GM06990 (cell line): ENCODE data around the gene CLHC1.
A peak's percentile ranks its signal among the peaks of the same experiment; 100 is the strongest.

ENCODE experiments used
- DNase-seq: peaks from one replicate; pipeline ENCODE4 v3.0.0-alpha.2; 2011; ENCODE audit not compliant: insufficient read length; ENCODE audit errors: extremely low read depth
- H3K27me3 ChIP-seq: replicated peaks from 2 replicates; pipeline ENCODE4 v1.6.0; 2011; ENCODE audit warnings: low read length; ENCODE audit not compliant: control insufficient read depth, insufficient read depth
- H3K36me3 ChIP-seq: 2 replicates; pipeline ENCODE4 v1.5.1; 2011; ENCODE audit warnings: low read length; ENCODE audit not compliant: control insufficient read depth, insufficient read depth
- H3K4me3 ChIP-seq: replicated peaks from 2 replicates; pipeline ENCODE4 v1.5.1; 2011; ENCODE audit warnings: low read depth, mild to moderate bottlenecking, control low read depth, low read length
- TF ChIP-seq, protein P1 (sequence below): IDR thresholded peaks from 2 replicates; pipeline ENCODE4 v1.5.1; 2011; ENCODE audit warnings: low read length, control low read depth, mild to moderate bottlenecking, inconsistent platforms; ENCODE audit not compliant: insufficient read depth, poor library complexity, severe bottlenecking

Gene CLHC1

DNA sequence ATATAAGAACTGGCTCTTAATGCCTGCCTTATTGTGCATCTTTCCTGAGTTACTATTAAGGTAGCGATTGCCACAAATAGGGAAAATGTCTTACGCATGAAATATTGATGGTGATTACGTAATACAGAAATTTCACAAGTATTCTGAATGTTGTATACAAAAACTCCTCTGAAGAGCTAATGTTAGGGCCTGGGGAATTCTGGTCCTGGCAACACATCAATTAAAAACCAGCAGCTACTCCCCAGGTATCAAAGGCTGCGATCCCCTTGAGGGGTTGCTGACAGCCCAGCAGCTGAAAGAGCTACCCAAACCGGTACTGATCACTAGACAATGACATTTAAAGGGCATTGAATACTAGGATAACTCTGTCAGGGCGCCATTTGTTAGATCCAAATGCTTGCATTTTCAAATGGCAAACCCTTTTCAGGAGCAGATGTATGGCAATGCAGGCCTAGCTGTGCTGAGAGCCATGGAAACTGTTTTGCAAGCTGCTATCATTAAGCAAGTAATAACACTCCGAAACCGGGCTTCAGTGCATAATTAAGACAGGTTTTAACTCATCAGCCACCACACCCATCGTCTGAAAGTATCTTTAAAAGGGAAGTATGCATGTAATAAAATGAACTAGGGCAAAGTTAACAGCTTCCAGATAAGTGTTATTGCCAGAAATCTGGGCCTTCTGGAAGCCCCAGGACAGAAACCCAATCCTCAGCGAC is 78.4 kb downstream of the CLHC1 start:
- H3K27me3 ChIP-seq, result no peaks in the 10 kb centered on the region
- peak; percentile 24 for DNase-seq
- H3K36me3 ChIP-seq, result no peaks in the 10 kb centered on the region
- TF ChIP-seq, protein P1, sequence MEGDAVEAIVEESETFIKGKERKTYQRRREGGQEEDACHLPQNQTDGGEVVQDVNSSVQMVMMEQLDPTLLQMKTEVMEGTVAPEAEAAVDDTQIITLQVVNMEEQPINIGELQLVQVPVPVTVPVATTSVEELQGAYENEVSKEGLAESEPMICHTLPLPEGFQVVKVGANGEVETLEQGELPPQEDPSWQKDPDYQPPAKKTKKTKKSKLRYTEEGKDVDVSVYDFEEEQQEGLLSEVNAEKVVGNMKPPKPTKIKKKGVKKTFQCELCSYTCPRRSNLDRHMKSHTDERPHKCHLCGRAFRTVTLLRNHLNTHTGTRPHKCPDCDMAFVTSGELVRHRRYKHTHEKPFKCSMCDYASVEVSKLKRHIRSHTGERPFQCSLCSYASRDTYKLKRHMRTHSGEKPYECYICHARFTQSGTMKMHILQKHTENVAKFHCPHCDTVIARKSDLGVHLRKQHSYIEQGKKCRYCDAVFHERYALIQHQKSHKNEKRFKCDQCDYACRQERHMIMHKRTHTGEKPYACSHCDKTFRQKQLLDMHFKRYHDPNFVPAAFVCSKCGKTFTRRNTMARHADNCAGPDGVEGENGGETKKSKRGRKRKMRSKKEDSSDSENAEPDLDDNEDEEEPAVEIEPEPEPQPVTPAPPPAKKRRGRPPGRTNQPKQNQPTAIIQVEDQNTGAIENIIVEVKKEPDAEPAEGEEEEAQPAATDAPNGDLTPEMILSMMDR, result no peak
- no peak overlapping the region for H3K4me3 ChIP-seq

DNA sequence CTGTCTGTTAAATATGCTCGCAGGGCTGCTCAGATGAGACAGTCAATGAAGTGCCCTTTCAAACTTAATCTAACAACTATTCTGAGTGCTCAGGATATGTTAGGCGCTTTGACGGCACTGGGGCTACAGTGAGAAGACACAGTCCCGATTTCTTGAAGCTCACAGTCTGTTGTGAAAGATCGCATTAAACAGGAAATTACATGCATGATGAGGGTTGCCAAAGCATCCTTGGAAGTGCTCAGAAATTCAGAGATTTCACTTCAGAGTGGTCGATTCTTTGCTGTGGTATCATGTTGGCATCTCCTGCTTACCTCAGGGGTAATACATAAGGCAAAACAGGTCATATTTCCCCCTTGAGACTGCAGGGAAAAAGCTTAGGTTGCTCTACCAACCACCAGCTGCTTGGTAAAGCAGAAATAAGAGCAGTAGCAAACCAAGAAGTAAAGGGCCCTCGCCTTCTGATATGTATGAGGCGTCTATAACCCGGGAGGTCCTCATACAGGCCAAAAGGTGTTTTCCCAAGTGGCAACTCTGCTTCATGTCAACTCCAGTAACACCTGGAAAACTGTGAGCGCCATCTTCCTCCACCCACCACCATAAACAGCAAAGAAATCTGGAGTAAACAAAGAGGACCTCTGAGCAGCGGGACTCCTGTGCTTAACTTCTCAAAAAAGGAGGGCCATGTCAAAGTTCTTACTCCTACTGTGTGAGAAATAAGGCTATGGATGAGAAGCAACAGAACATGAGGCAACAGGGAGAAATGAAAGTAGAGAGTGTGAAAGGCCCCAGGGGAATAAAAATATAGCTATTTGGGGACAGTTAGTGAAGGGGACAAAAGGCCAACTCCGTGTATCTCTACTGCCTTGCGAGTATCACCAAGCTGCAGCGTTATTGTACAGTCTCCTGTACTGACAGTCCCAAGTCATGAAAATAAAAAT is 79.3 kb downstream of the CLHC1 start:
- Histone ChIP-seq H3K4me3 (no peak overlapping the region), H3K27me3 (no peaks in the 10 kb centered on the region), H3K36me3 (no peaks in the 10 kb centered on the region)
- TF ChIP-seq, protein P1, result no peak
- DNase-seq, result no peak

DNA sequence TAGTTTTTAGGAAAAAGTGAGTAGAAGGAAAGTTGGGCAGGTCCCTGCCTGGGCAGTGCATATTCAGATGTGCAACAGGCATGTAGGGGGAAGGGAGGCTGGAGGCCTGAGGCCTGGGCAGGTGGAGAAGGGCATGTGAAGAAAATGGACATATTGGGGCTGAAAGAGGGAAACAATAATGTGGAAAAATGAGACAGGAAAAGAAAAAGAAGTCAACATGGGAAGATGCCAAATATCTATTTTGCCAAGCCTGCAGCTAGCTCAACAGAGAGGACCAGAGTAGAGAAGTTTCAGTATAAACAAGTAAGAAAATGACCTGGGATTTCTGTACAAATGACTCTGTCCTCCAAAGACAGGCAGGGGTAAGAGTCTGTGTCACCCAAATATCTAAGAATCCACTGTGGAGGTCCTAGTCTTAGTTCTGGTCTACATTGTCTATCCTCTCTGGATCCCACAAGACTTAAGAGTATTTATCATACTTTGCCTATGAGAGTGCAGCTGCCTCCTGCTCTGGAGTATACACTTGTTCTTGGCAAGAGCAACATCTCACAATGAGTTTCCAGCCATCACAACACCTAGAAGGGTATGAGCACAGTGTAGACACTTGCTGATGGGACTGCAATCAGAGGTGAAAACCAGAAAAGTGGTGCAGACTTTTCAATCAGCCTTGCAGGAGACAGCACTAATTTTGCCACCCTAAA is 80.2 kb downstream of the CLHC1 start:
- TF ChIP-seq, protein P1, result no peak
- Histone ChIP-seq H3K27me3 (no peaks in the 10 kb centered on the region), H3K4me3 (no peak overlapping the region), H3K36me3 (no peaks in the 10 kb centered on the region)
- DNase-seq, result no peak

DNA sequence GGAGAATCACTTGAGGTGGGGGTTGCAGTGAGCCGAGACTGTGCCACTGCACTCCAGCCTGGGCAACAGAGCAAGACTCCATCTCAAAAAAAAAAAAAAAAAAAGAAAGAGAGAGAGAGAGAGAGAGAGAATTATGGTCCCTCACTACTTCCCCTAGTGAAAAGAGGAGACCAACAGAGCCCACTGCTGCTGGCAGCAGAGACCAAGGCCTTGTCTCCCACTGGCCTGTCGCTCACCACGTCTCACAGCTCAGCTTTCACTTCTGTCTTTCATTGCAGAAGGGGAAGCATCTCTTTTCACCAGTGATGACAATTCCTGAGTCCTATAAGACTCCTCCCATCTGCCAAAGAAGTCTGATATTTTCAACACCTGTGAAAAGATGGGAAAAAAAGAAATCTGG is 81.3 kb downstream of the CLHC1 start:
- Histone ChIP-seq H3K4me3 (no peak overlapping the region), H3K27me3 (no peaks in the 10 kb centered on the region), H3K36me3 (no peaks in the 10 kb centered on the region)
- DNase-seq, result peak; percentile 29
- TF ChIP-seq, protein P1, result no peak

DNA sequence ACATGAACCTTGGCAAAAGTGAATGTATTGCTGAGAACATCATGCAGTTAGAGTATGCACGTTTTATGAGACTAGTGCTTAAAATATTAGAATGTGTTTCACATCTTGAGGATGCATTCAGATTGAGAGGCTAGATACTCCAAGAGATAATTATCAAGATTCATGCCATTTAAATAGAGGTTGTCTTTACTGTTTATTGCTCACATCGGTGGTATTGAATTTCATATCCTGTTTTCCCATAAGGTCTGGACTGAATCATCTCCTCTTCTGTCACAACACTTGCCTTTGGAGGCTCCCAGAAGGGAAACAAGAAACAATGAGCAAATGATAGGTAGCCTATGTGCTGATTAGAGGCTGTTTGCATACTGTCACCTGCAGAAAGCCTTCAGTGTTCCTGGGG is 83.8 kb downstream of the CLHC1 start:
- TF ChIP-seq, protein P1, result no peak
- DNase-seq, result no peak
- Histone ChIP-seq H3K36me3 (no peaks in the 10 kb centered on the region), H3K4me3 (no peak overlapping the region), H3K27me3 (no peaks in the 10 kb centered on the region)
